Omental fat pad (tissue), 4 donors: ENCODE data around the gene AMPD2. TPM values are rescaled to one million over a fixed set of nuclear protein-coding genes. Genes with fewer than 3 reads are reported as not detected.
"Not testable (repeated sequence)": the region's sequence is repeated elsewhere in the genome, so short reads cannot be mapped to it uniquely, and the experiment has no call there.

Source experiments
- ATAC-seq: fragments of 150-250 bp; one replicate; pipeline ENCODE4 v1.9.1; 2016; ENCODE audit warnings: mild to moderate bottlenecking, moderate library complexity; ENCODE audit not compliant: low FRiP score
- DNase-seq: peaks from one replicate; pipeline ENCODE4 v3.0.0-alpha.2; 2019; ENCODE audit warnings: low spot score
- CTCF ChIP-seq, 3 donors: fragments of 450-650 bp; IDR thresholded peaks; one replicate each; pipeline ENCODE4 v1.5.1; 2016 to 2017; ENCODE audit warnings: antibody characterized with exemption in 3 of 3, mild to moderate bottlenecking in 3 of 3, moderate library complexity in 2 of 3
- total RNA-seq, 4 donors: library from RNA; depleted of rRNA; stranded (reverse); fragments of >200 nt; gene quantifications; one replicate each; pipeline ENCODE4 v1.1.0, GENCODE V29; 2016

AMPD2 gene
- total RNA-seq, 4 donors from 2014 or later = 33.8 to 88.1 (median 68.6) TPM

DNA sequence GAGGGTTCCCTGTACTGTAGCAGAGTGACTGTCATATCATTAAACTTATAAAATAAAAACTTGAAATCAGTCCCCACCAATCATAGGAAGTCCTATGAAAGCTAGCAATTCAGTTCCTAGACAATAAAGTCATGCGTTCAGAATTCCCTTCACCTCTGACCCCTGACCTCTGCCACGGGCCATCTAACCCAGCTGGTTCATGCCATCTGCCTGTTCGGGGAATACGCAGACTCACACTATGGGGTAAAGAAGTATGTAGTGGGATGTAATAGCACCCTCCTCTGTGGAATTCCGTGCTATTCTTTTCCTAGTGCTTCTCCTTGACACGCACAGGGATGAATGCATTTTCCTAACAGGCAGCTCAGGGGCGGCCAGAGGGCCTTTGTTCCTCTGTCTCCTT is 38.3 kb downstream of the AMPD2 start:
- DNase-seq (no peak), ATAC-seq (no peak)
- no peak for TF ChIP-seq CTCF (IDR thresholded peaks at IDR 0.05)

DNA sequence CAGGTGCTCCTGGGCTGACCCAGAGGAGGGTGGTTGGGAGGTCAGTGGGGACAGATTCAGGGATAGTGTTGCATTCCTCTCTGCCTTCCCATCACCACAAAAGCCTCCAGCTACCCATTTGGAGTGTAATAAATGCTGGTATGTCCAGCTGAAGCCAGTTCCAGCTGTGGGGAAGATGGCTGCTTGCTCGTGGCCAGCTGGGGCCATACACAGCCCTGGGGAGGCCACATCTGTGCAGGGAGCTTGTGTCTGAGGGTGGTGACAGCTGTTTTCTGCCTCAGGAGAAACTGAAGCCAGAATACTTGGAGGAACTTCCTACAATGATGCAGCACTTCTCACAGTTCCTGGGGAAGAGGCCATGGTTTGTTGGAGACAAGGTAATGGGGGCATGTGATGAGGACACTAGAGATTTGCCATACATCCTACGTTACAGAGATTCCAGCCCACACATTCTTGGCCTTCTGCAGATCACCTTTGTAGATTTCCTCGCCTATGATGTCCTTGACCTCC is 39.0 kb downstream of the AMPD2 start:
- TF ChIP-seq CTCF (IDR thresholded peaks at IDR 0.05) = no peak
- ATAC-seq (no peak), DNase-seq (no peak)

DNA sequence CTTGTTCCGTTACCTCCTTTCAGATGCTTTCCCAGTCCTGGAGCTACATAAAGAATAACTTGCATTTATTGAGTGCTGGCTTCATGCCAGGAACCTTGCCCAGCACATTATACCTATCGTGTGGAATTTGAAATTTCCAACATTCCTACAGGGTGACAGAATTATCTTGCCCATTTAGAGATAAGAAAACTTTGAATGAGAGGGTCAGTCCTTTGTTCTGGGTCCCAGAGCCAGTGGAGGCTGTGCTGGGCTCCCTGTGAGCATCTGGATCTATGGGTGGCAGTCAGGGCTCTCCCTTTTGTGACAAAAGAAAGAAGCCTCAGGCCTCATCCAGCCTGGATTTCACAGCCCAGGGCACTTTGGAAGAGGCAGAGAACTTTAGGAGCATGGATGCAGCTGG is 39.5 kb downstream of the AMPD2 start:
- DNase-seq (no peak), ATAC-seq (no peak)
- TF ChIP-seq CTCF (IDR thresholded peaks at IDR 0.05) = no peak

DNA sequence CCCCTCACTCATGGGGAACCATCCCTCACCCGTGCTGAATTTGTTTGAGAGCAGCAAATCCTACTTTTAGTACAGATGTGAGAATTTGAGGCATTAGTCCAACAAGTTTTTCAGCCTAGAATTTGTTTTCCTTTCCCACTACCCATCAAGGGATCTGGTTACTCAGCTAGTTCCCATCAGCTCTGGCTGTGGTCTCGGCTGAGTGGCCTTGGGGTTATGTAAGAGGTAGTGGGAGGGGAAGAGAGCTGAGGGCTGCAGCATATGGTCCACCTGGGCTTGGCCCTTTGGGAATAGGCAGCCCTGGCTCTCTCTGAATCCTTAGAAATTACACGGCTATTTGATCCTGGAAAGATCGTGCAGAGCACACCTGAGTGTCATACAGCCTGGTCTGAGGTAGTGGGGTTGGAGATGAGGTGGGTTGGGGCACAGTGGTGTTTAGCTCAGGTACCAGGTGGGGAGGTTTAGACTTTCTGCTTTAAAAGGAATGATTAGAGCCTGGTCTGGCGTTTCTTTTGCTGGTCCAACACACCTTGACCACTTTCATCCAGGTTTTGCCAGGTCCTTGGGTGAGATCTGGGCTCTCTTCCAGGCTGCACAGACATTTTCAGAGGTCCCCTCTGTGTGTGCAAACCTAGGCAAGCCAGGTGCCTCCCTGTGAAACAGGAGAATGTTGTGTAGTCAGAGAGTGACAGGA is 40.5 kb downstream of the AMPD2 start:
- ATAC-seq (no peak), DNase-seq (no peak)
- TF ChIP-seq CTCF (IDR thresholded peaks at IDR 0.05) = no peak

DNA sequence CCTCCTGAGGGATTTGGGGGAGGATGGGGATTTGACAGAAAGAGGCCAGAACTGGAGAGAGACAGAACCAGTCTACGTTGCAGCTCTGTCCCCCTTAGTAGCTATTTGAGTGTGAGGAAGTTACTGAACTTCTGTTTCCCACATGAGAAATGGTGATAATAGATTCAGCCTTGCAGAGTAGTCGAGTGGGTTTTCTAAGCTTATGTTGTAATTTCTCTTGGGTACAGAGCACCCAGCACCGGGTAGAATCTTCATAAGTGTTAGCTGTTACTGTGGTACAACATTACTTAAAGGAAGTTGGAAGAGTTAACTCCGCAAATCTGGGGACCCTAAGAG is 41.0 kb downstream of the AMPD2 start:
- ATAC-seq, DNase-seq: not testable (repeated sequence)

DNA sequence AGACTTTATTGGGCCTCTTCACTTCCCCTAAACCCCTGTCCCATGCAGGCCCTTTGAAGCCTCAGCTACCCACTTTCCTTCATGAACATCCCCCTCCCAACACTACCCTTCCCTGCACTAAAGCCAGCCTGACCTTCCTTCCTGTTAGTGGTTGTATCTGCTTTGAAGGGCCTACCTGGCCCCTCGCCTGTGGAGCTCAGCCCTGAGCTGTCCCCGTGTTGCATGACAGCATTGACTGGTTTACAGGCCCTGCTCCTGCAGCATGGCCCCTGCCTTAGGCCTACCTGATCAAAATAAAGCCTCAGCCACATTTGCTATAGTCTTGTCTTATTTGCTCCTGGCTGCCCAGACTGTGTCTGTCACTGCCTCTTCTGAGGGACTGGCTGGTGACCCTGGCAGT is 41.8 kb downstream of the AMPD2 start:
- TF ChIP-seq CTCF (IDR thresholded peaks at IDR 0.05) = no peak
- DNase-seq (no peak), ATAC-seq (no peak)

DNA sequence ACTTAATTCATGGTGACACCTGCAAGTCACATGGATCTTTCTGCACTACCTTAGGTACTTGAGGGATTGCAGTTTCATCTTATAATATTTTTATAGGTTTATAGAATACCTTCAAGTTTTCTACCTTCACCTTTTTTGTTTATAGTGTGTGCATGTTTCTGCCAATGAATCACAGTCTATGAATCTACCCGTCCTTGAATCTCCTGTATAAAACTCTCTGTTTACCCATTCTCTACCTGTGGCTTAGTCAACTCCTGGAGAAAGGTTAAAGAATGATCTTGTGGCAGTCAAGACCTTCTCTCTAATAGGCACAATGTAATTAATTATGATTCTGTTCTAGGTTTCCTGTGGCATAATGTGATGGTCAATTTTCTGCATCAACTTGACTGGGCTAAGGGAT is 45.0 kb downstream of the AMPD2 start:
- TF ChIP-seq CTCF (IDR thresholded peaks at IDR 0.05) = no peak

More for the DNA sequence above, 45.0 kb downstream of the AMPD2 start:
- no peak for DNase-seq
- ATAC-seq = no peak
